Bone marrow (tissue), 2 donors: ENCODE results near the gene PCDHGC4.

ENCODE experiments used
- DNase-seq, 2 donors: peaks; one replicate each; lab custom pipeline; 2025; lab: John Stamatoyannopoulos, UW

The PCDHGC4 gene

DNA sequence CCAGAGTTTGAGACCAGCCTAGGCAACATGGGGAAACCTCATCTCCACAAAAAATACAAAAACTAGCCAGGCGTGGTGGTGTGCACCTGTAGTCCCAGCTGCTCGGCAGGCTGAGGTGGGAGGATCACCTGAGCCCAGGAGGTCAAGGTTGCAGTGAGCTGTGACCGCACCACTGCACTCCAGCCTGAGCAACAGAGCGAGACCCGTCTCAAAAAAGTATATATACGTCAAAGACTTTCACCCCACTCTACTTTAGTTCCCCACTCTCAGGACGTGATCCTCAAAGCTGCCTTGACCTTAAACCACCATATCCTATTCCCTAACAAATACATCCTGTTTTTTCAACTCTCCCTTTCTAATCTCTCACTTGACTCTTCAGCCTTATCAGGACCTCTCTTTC is 45.0 kb downstream of the PCDHGC4 start:
- DNase-seq: no peak

DNA sequence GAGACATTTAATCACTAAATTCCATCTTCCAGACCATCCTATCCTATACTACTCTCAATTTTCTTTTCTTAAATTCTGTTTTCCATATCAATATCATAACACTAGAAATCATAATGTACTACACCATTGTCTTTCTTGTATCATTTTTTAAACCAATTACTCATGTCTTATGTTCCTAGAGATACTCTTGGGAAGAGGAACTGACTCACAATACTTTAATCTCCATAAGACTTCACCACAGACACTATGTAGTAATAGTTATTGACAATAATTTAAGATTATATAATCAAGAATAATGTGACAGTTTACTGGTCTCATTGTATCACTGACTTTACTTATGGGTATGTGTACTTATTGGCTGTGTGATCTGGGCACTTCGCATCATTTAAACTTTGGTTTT is 47.9 kb downstream of the PCDHGC4 start:
- DNase-seq: no peak

DNA sequence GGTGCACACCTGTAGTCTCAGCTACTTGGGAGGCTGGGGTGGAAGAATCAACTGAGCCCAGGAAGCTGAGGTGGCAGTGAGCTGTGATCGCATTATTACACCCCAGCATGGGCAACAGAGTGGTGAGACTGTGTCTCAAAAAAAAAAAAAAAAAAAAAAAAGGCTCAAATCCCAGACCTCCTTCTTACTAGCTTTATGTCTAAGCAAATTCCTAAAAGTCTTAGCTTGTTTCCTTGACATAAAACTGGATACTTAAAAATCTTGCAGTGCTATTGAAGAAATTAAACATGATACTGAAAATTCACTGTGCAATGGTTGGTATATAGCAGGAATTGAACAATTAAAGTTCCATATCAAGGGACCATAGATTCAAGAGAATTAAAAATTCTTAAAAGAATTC is 49.1 kb downstream of the PCDHGC4 start:
- no peak for DNase-seq

DNA sequence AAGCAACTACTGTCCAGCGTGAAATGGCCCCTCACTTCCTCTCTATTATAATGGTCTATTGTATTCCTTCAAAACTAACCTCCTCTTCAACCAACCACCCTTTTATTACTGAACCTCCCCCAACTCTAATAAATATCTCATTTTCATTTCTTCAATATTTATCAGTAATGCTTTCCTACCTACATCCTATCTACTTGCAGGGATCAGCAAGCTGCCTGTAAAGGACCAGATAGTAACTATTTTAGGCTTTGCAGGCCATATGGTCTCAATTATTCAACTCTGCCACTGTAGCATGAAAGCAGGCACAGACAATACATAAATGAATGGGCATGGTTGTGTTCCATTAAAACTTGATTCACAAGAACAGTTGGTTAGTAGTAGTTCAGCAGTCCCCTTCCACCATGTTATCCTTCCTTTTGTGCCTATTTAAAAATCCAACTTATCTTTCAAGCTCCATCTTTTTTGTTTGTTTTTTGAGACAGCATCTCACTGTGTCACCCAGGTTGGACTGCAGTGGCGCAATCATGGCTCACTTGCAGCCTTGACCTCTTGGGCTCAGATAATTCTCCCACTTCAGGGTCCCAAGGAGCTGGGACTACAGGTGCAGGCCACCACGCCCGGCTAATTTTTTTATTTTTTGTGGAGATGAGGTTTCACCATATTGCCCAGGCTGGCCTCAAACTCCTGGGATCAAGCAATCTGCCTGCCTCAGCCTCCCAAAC is 49.8 kb downstream of the PCDHGC4 start:
- no peak for DNase-seq
